Activated T-helper 17 cell treated with anti-CD3 and anti-CD28 coated beads, Interleukin-2, amount 50 U/mL, for 72 hours (primary cell): ENCODE measurements around the gene ITK. TPM values are rescaled to one million over a fixed set of nuclear protein-coding genes. Genes with fewer than 3 reads are reported as not detected.
"Not testable (repeated sequence)": the region's sequence is repeated elsewhere in the genome, so short reads cannot be mapped to it uniquely, and the experiment has no call there.

Experiments used
- ATAC-seq: fragments of 150-1000 bp; cut with Tn5 transposase; replicated peaks from 2 replicates; pipeline ENCODE4 v1.10.0; 2021; ENCODE audit warnings: mild to moderate bottlenecking, moderate library complexity
- H3K27ac Mint-ChIP-seq: one replicate; pipeline ENCODE4 v1.8.0; 2022; ENCODE audit warnings: mixed read lengths
- H3K27me3 Mint-ChIP-seq: one replicate; pipeline ENCODE4 v1.8.0; 2022; ENCODE audit warnings: mixed read lengths
- H3K36me3 Mint-ChIP-seq: one replicate; pipeline ENCODE4 v1.8.0; 2022; ENCODE audit warnings: low read depth, mild to moderate bottlenecking, mixed read lengths
- H3K4me1 Mint-ChIP-seq: one replicate; pipeline ENCODE4 v1.8.0; 2022; ENCODE audit warnings: mixed read lengths
- H3K4me3 Mint-ChIP-seq: one replicate; pipeline ENCODE4 v1.8.0; 2022; ENCODE audit warnings: mild to moderate bottlenecking, mixed read lengths
- H3K9me3 Mint-ChIP-seq: one replicate; pipeline ENCODE4 v1.8.0; 2022; ENCODE audit warnings: mixed read lengths
- total RNA-seq, 2 donors: library from RNA; stranded (reverse); gene quantifications; one replicate each; pipeline ENCODE4 v1.2.3, GENCODE V29; 2022

The ITK gene
- total RNA-seq, 2 donors from 2014 or later, result 144 to 277 TPM

- H3K9me3 Mint-ChIP-seq, result no peaks in the 10 kb centered on the region
- H3K36me3 Mint-ChIP-seq, result peaks cover 100% of the 10 kb centered on the region
- peaks cover 29% of the 10 kb centered on the region for H3K4me1 Mint-ChIP-seq
- peak overlapping the region; percentile 46 for H3K27ac Mint-ChIP-seq
- ATAC-seq, result peak; percentile 55
- no peaks in the 10 kb centered on the region for H3K27me3 Mint-ChIP-seq
- peak overlapping the region; percentile 6 for H3K4me3 Mint-ChIP-seq
These were observed 52.9 kb downstream of the ITK start for GRCh38 chr5:157233515-157233914.

DNA sequence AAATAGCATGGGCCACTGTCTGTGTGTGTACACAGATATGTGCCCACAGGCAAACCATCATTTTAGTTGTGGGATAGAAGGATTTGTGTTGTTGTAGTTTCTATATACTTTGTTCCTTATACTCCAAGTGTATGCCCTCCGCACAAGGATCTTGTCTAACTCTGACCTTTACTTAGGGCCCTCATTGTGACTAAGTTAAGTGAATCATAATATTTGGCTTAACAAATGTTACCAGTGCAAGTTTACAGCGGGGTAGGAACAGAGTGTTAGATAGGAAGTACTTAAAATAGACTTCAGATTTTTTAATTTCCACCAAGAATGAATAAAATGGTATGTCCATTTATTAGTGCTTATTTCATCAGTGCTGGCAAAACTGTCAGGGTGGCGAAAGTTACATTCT, 55.8 kb downstream of the ITK start:
- Mint-ChIP-seq H3K36me3 (peaks cover 100% of the 10 kb centered on the region), H3K27ac (peak overlapping the region; percentile 69), H3K9me3 (no peaks in the 10 kb centered on the region), H3K4me3 (no peak overlapping the region), H3K27me3 (no peaks in the 10 kb centered on the region), H3K4me1 (peaks cover 28% of the 10 kb centered on the region)
- ATAC-seq, result peak; percentile 45

DNA sequence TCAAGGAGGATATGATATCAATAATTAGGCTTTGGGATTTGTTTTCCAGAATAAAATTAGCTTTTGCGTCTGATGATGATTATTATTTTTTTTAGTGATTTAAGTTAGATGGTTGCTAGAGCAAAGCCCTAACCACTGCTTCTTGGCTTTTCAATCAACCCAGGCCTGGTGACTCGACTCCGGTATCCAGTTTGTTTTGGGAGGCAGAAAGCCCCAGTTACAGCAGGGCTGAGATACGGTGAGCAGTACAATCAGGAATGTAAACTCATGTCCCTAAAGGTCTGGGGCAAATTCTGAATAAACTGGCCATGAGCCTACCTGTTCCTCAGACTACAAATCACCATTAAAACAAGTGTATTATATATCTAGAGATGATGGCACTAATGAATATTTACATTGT, 60.8 kb downstream of the ITK start:
- no peak for ATAC-seq
- Mint-ChIP-seq H3K4me3 (no peak overlapping the region), H3K27me3 (no peaks in the 10 kb centered on the region), H3K4me1 (peaks cover 20% of the 10 kb centered on the region), H3K27ac (no peak overlapping the region), H3K36me3 (peaks cover 100% of the 10 kb centered on the region), H3K9me3 (no peaks in the 10 kb centered on the region)

DNA sequence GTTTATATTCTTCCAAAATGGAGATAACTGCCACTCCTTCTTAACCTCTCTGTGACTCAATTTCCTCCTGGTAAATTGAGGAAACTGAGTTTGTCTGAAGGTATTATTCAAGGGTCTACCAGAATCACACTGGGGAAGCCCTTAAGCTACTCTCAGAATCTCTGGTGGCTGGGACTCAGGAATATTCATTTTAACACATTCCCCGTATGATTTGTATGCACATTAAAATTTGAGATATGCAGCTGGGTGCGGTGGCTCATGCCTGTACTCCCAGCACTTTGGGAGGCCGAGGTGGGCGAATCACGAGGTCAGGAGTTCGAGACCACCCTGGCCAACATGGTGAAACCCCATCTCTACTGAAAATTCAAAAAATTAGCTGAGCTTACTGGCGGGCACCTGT, 64.1 kb downstream of the ITK start:
- peaks cover 45% of the 10 kb centered on the region for H3K4me1 Mint-ChIP-seq
- H3K27me3 Mint-ChIP-seq, ATAC-seq, H3K9me3 Mint-ChIP-seq: not testable (repeated sequence)
- H3K27ac Mint-ChIP-seq, result peak overlapping the region; percentile 89
- H3K36me3 Mint-ChIP-seq, result peaks cover 100% of the 10 kb centered on the region
- H3K4me3 Mint-ChIP-seq, result peak overlapping the region; percentile 30

DNA sequence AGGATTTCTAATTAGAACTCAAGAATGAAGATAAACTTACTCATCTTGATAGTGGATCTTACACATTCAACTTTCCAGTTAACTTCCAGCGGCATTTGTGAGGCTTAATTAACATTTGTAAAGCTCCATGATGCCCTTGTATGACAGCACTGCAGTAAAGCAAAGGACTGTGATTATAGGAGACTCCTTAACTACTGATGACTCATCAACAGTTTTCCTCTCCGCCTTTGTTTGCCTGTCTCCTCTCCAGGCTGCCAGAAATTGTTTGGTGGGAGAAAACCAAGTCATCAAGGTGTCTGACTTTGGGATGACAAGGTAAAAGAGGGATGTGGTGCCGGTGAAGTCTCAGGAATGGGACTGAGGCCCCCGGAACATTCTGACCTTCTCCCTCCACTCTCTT, 64.8 kb downstream of the ITK start:
- H3K27ac Mint-ChIP-seq, result peak overlapping the region; percentile 89
- H3K9me3 Mint-ChIP-seq, result no peaks in the 10 kb centered on the region
- peak overlapping the region; percentile 64 for H3K4me3 Mint-ChIP-seq
- H3K4me1 Mint-ChIP-seq, result peaks cover 50% of the 10 kb centered on the region
- peaks cover 100% of the 10 kb centered on the region for H3K36me3 Mint-ChIP-seq
- no peaks in the 10 kb centered on the region for H3K27me3 Mint-ChIP-seq
- no peak for ATAC-seq

DNA sequence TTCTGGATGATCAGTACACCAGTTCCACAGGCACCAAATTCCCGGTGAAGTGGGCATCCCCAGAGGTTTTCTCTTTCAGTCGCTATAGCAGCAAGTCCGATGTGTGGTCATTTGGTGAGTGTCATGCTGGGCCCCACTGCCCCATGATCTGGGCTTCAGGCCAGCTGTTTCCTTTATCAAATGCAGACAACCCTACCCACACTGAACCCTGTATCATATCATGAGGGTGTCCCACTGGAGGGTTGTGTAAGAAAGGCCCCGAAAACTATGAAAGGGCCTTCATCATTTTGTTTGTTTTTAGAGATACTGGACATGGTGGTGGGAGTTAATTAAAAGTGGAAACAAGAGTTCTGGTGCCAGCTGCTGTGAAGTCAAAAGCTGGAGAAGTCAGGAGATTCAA, 65.2 kb downstream of the ITK start:
- H3K36me3 Mint-ChIP-seq, result peaks cover 100% of the 10 kb centered on the region
- H3K27me3 Mint-ChIP-seq, result no peaks in the 10 kb centered on the region
- no peak for ATAC-seq
- peak overlapping the region; percentile 64 for H3K4me3 Mint-ChIP-seq
- no peaks in the 10 kb centered on the region for H3K9me3 Mint-ChIP-seq
- H3K27ac Mint-ChIP-seq, result peak overlapping the region; percentile 89
- H3K4me1 Mint-ChIP-seq, result peaks cover 53% of the 10 kb centered on the region

DNA sequence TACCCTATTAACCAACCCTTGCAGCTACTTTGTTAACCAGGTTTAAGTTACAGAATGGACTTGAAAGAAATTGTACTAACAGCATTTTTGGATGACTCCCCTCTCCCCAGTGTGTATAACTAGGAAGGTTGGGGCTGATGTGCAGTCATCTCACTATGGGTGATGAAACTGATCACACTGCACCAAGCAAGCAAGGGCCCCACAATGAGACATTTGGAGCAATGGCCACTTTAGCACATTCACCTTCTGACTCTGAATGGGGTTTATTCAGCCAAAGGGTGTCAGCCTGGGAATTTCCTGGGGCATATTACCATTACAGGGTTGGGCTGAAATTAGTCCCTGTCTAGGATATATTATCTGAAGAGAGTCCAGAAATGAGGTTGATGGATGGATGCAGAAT, 66.6 kb downstream of the ITK start:
- Mint-ChIP-seq H3K4me3 (peak overlapping the region; percentile 64), H3K36me3 (peaks cover 100% of the 10 kb centered on the region), H3K9me3 (no peaks in the 10 kb centered on the region), H3K27me3 (no peaks in the 10 kb centered on the region), H3K4me1 (peaks cover 63% of the 10 kb centered on the region), H3K27ac (peak overlapping the region; percentile 89)
- ATAC-seq, result peak; percentile 79

GRCh38 chr5:157248821-157249470, 68.3 kb downstream of the ITK start:
- H3K9me3 Mint-ChIP-seq, result no peaks in the 10 kb centered on the region
- H3K4me1 Mint-ChIP-seq, result peaks cover 74% of the 10 kb centered on the region
- peak; percentile 45 for ATAC-seq
- H3K27ac Mint-ChIP-seq, result peak overlapping the region; percentile 89
- H3K27me3 Mint-ChIP-seq, result no peaks in the 10 kb centered on the region
- peaks cover 100% of the 10 kb centered on the region for H3K36me3 Mint-ChIP-seq
- peak overlapping the region; percentile 64 for H3K4me3 Mint-ChIP-seq

DNA sequence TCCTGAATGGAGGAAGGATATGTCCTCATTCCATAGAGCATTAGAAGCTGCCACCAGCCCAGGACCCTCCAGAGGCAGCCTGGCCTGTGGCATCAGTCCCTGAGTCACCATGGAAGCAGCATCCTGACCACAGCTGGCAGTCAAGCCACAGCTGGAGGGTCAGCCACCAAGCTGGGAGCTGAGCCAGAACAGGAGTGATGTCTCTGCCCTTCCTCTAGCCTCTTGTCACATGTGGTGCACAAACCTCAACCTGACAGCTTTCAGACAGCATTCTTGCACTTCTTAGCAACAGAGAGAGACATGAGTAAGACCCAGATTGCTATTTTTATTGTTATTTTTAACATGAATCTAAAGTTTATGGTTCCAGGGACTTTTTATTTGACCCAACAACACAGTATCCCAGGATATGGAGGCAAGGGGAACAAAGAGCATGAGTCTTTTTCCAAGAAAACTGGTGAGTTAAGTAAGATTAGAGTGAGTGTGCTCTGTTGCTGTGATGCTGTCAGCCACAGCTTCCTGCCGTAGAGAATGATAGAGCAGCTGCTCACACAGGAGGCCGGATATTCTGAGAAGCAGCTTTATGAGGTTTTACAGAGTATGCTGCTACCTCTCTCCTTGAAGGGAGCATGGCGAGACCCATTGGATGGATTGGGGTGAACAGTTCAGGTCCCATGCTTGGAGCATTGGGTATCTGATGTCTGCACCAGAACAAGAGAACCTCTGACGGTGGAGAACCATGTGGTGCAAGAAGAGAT, 72.2 kb downstream of the ITK start:
- Mint-ChIP-seq H3K4me3 (peak overlapping the region; percentile 64), H3K9me3 (no peaks in the 10 kb centered on the region), H3K27me3 (no peaks in the 10 kb centered on the region)

GRCh38 chr5:157253547-157253946, 72.9 kb downstream of the ITK start:
- Mint-ChIP-seq H3K4me3 (peak overlapping the region; percentile 64), H3K27ac (peak overlapping the region; percentile 89), H3K36me3 (peaks cover 84% of the 10 kb centered on the region), H3K27me3 (no peaks in the 10 kb centered on the region), H3K4me1 (peaks cover 58% of the 10 kb centered on the region), H3K9me3 (no peaks in the 10 kb centered on the region)
- no peak for ATAC-seq

More for the DNA sequence above, 72.2 kb downstream of the ITK start:
- H3K4me1 Mint-ChIP-seq, result peaks cover 64% of the 10 kb centered on the region
- H3K27ac Mint-ChIP-seq, result peak overlapping the region; percentile 89
- peaks cover 91% of the 10 kb centered on the region for H3K36me3 Mint-ChIP-seq
- peak; percentile 80 for ATAC-seq

DNA sequence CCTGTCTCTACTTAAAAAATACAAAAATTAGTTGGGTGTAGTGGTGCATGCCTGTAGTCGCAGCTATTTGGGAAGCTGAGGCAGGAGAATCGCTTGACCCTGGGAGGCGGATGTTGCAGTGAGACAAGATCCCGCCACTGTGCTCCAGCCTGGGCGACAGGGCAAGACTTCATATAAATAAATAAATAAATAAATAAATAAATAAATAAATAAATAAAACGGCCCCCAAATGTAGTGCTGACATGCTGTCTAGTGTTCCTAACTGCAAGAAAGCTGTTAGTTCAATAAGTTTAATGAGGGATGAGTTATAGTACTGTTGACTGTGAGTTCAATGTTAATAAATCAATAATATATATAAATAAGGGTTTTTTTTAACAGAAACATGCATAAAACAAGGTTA, 77.8 kb downstream of the ITK start:
- H3K27me3 Mint-ChIP-seq, result no peaks in the 10 kb centered on the region
- no peaks in the 10 kb centered on the region for H3K9me3 Mint-ChIP-seq
- no peak for ATAC-seq
- no peak overlapping the region for H3K27ac Mint-ChIP-seq
- H3K4me1 Mint-ChIP-seq, result peaks cover 46% of the 10 kb centered on the region
- H3K36me3 Mint-ChIP-seq, result peaks cover 35% of the 10 kb centered on the region
- H3K4me3 Mint-ChIP-seq, result peak overlapping the region; percentile 6

- peak overlapping the region; percentile 17 for H3K4me3 Mint-ChIP-seq
- H3K27me3 Mint-ChIP-seq, result no peaks in the 10 kb centered on the region
- peak overlapping the region; percentile 32 for H3K27ac Mint-ChIP-seq
- H3K36me3 Mint-ChIP-seq, result peaks cover 22% of the 10 kb centered on the region
- H3K9me3 Mint-ChIP-seq, result no peaks in the 10 kb centered on the region
- ATAC-seq, result peak; percentile 77
- peaks cover 45% of the 10 kb centered on the region for H3K4me1 Mint-ChIP-seq
These were observed 79.1 kb downstream of the ITK start for GRCh38 chr5:157259699-157260098.

DNA sequence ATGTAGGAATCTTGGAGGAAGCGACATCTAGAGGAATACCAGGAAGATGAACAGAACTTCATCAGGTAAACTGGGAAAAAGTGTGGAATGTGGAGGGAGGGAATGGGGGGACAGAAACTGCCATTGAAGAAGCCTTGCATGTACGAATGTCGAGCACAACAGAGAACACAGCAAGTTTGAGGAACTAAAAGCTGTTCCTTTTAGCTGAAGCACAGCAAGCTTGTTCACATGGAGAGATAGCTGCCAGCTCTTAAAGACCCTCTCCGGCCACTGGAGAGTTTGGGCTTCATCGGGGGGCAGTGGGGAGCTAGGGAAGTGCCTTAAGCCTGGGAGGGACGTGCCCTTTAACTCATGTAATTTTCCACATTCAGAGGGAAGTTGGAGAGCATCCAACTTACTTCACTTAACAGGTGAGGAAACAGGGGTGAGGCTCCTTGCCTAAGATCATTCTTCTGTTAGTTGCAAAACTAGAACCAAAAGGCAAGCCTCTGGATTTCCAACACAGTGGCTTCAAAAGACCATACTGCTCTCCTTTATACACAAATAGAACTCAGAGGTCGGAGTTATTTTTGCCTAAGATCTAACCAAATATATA, 83.0 kb downstream of the ITK start:
- peaks cover 42% of the 10 kb centered on the region for H3K4me1 Mint-ChIP-seq
- no peaks in the 10 kb centered on the region for H3K27me3 Mint-ChIP-seq
- no peak overlapping the region for H3K27ac Mint-ChIP-seq
- peaks cover 26% of the 10 kb centered on the region for H3K36me3 Mint-ChIP-seq
- peak overlapping the region; percentile 93 for H3K4me3 Mint-ChIP-seq
- H3K9me3 Mint-ChIP-seq, result no peaks in the 10 kb centered on the region
- ATAC-seq, result no peak

DNA sequence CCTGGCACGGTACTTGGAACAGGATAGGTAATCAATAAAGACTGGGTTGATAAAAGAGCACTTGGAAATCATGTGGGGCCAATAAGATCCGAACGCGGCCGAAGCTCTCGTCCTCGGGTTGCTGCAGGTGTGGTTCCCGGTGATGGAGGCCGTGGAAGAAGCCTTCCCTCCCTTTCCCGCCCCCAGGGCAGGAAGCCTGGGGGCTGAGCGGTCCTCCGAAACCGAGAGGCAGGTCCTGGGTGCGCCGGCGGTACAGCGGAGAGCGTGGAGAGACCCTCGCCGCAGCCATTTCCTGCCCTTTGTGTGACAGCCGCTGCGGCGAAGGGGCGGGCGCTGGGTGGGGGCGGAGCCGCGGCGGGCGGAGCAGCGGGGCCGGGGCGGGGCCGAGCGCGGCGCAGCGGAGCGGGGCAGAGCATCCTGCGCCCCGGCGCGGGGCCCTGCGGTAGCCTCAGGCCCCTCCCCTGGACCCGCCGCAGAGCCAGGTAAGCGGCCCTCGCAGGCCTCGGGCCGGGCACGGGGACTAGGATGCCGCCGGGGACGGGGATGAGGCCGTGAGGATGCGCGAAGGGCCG, 85.2 kb downstream of the ITK start, which contains the start of gene CYFIP2:
TSS of gene CYFIP2 (plus strand) at position 410 of the 572 bp plus-strand sequence. CDS start 19,239 bp downstream, outside the sequence.
- peaks cover 48% of the 10 kb centered on the region for H3K36me3 Mint-ChIP-seq
- no peaks in the 10 kb centered on the region for H3K27me3 Mint-ChIP-seq
- ATAC-seq, result peak; percentile 89
- H3K4me3 Mint-ChIP-seq, result peak within 1 kb of the TSS; percentile 93
- H3K4me1 Mint-ChIP-seq, result peaks cover 49% of the 10 kb centered on the region
- no peaks in the 10 kb centered on the region for H3K9me3 Mint-ChIP-seq
- peak within 1 kb of the TSS; percentile 98 for H3K27ac Mint-ChIP-seq
